WERI-Rb-1 (cell line): ENCODE results near the gene PDIA6.
"Not testable (repeated sequence)": the region's sequence is repeated elsewhere in the genome, so short reads cannot be mapped to it uniquely, and the experiment has no call there.

Experiments
- DNase-seq: peaks from one replicate; pipeline ENCODE4 v3.0.0-alpha.2; 2020
- H3K27ac ChIP-seq: fragments of 250-450 bp; sonication (Bioruptor Pico); 2 replicates; pipeline ENCODE4 v1.5.1; 2020; ENCODE audit warnings: mild to moderate bottlenecking, moderate library complexity
- H3K27me3 ChIP-seq: fragments of 250-450 bp; sonication (Bioruptor Pico); 2 replicates; pipeline ENCODE4 v1.5.1; 2021; ENCODE audit warnings: mild to moderate bottlenecking, low read depth, moderate library complexity; ENCODE audit not compliant: insufficient read depth, severe bottlenecking
- H3K36me3 ChIP-seq: fragments of 250-450 bp; sonication (Bioruptor Pico); 2 replicates; pipeline ENCODE4 v1.5.1; 2020; ENCODE audit warnings: mild to moderate bottlenecking, moderate library complexity
- H3K4me3 ChIP-seq: 2 replicates; pipeline ENCODE4 v1.5.1; 2011; ENCODE audit warnings: low read depth, mild to moderate bottlenecking, control low read depth, low read length
- H3K9me3 ChIP-seq: fragments of 250-450 bp; sonication (Bioruptor Pico); 2 replicates; pipeline ENCODE4 v1.5.1; 2021; ENCODE audit warnings: mild to moderate bottlenecking, moderate library complexity; ENCODE audit not compliant: severe bottlenecking
- TF ChIP-seq, protein P1 (sequence below): IDR thresholded peaks from 2 replicates; pipeline ENCODE4 v1.5.1; 2011; ENCODE audit warnings: low read depth, mild to moderate bottlenecking, control low read depth, inconsistent platforms, low read length

The PDIA6 gene

GRCh38 chr2:10810202-10811161 is 2.1 kb downstream of the PDIA6 start:
- H3K27ac ChIP-seq = no peak overlapping the region
- DNase-seq = no peak
- no peak overlapping the region for H3K4me3 ChIP-seq
- H3K9me3 ChIP-seq = no peaks in the 10 kb centered on the region
- peaks cover 54% of the 10 kb centered on the region for H3K36me3 ChIP-seq
- TF ChIP-seq, protein P1, sequence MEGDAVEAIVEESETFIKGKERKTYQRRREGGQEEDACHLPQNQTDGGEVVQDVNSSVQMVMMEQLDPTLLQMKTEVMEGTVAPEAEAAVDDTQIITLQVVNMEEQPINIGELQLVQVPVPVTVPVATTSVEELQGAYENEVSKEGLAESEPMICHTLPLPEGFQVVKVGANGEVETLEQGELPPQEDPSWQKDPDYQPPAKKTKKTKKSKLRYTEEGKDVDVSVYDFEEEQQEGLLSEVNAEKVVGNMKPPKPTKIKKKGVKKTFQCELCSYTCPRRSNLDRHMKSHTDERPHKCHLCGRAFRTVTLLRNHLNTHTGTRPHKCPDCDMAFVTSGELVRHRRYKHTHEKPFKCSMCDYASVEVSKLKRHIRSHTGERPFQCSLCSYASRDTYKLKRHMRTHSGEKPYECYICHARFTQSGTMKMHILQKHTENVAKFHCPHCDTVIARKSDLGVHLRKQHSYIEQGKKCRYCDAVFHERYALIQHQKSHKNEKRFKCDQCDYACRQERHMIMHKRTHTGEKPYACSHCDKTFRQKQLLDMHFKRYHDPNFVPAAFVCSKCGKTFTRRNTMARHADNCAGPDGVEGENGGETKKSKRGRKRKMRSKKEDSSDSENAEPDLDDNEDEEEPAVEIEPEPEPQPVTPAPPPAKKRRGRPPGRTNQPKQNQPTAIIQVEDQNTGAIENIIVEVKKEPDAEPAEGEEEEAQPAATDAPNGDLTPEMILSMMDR = no peak
- no peaks in the 10 kb centered on the region for H3K27me3 ChIP-seq

- Histone ChIP-seq H3K36me3 (peaks cover 58% of the 10 kb centered on the region), H3K4me3 (no peak overlapping the region), H3K27me3 (no peaks in the 10 kb centered on the region), H3K27ac (no peak overlapping the region), H3K9me3 (no peaks in the 10 kb centered on the region)
- TF ChIP-seq, protein P1 = no peak
- no peak for DNase-seq
These were observed 6.0 kb downstream of the PDIA6 start for GRCh38 chr2:10806543-10806942.

DNA sequence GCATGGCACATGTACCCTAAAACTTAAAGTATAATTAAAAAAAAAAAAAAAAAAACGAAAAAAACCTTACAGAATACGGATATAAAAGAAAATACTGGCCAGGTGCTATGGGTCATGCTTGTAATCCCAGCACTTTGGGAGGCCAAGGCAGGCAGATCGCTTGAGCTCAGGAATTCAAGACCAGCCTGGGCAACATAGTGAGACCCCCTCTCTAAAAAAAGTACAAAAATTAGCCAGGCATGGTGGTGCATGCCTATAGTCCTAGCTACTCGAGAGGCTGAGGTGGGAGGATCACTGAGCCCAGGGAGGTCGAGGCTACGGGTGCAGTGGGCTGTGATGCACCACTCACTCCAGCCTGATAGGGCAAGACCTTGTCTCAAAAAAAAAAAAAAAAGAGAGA is 6.6 kb downstream of the PDIA6 start:
- not testable (repeated sequence) for DNase-seq, H3K4me3 ChIP-seq, H3K27me3 ChIP-seq, H3K27ac ChIP-seq, H3K9me3 ChIP-seq
- peaks cover 60% of the 10 kb centered on the region for H3K36me3 ChIP-seq

GRCh38 chr2:10802657-10803056 is 9.9 kb downstream of the PDIA6 start:
- TF ChIP-seq, protein P1 = no peak
- DNase-seq = no peak
- Histone ChIP-seq H3K9me3 (no peaks in the 10 kb centered on the region), H3K27ac (no peak overlapping the region), H3K4me3 (no peak overlapping the region), H3K27me3 (no peaks in the 10 kb centered on the region), H3K36me3 (peaks cover 57% of the 10 kb centered on the region)

DNA sequence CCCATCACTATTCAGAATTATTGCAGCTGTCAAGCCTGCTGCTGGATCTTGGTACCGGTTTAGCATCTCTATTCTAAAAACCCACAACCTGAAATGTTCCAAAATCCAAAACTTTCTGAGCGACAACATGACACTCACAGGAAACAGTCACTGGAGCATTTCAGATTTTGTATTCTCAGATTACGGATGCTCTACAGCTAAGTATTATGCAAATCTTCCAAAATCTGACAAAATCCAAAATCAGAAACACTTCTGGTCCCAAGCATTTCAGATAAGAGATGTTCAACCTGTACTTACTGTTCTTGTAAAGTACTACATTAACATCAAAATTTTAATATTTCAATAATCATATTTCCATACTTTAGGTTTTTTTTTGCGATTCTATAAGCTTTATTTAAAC is 12.4 kb downstream of the PDIA6 start:
- DNase-seq = no peak
- no peaks in the 10 kb centered on the region for H3K9me3 ChIP-seq
- no peak overlapping the region for H3K27ac ChIP-seq
- no peaks in the 10 kb centered on the region for H3K27me3 ChIP-seq
- peaks cover 69% of the 10 kb centered on the region for H3K36me3 ChIP-seq
- TF ChIP-seq, protein P1 = no peak
- H3K4me3 ChIP-seq = no peak overlapping the region

DNA sequence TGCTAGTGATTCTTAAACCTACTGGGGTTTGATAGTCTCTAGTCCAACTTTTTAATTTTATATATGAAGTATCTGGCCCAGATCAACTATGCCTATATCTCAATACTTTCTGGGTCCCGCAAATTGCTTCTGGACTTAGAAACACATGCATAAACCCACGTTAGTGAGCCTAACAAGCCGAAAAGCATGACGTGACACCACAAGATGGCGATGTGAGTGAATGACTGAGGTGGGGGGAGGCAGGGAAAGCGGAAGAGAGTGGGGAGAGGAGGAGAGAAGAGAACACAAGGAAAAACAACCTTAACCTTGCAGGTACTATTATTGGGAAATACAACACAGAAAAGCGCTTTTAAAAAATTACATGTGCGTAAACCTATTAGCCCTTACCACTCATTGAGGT is 13.8 kb downstream of the PDIA6 start:
- H3K4me3 ChIP-seq = no peak overlapping the region
- no peaks in the 10 kb centered on the region for H3K9me3 ChIP-seq
- H3K36me3 ChIP-seq = peaks cover 80% of the 10 kb centered on the region
- TF ChIP-seq, protein P1 = no peak
- no peak for DNase-seq
- no peaks in the 10 kb centered on the region for H3K27me3 ChIP-seq
- no peak overlapping the region for H3K27ac ChIP-seq
